Activated CD4-positive, CD25-positive, alpha-beta regulatory T cell treated with anti-CD3 and anti-CD28 coated beads, Interleukin-2, amount 50 U/mL, for 72 hours (primary cell): Measurements from ENCODE around the gene KCNA3.
"Not testable (repeated sequence)": the region's sequence is repeated elsewhere in the genome, so short reads cannot be mapped to it uniquely, and the experiment has no call there.

Source experiments
- DNase-seq: peaks from one replicate; pipeline ENCODE4 v3.0.0; 2021

KCNA3 gene

DNA sequence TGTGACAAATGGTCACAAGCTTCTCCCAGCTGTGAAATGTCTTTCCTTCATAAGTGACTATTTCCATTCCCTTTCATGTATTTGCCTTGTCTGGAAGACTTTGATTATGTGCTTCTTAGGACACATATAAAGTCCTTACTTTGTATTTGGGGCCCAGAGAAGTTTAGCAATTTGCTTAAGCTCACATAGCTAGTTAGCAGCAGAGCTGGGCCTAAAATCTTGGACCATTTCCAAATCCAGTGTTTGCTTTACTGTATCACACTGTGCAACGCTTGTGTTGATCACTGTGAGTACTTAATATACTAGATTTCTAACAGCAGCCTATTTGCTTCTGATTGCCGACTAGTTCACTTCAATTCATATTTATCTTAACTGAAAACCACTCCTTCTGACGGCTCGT, 2.2 kb upstream of the KCNA3 start:
- no peak for DNase-seq

DNA sequence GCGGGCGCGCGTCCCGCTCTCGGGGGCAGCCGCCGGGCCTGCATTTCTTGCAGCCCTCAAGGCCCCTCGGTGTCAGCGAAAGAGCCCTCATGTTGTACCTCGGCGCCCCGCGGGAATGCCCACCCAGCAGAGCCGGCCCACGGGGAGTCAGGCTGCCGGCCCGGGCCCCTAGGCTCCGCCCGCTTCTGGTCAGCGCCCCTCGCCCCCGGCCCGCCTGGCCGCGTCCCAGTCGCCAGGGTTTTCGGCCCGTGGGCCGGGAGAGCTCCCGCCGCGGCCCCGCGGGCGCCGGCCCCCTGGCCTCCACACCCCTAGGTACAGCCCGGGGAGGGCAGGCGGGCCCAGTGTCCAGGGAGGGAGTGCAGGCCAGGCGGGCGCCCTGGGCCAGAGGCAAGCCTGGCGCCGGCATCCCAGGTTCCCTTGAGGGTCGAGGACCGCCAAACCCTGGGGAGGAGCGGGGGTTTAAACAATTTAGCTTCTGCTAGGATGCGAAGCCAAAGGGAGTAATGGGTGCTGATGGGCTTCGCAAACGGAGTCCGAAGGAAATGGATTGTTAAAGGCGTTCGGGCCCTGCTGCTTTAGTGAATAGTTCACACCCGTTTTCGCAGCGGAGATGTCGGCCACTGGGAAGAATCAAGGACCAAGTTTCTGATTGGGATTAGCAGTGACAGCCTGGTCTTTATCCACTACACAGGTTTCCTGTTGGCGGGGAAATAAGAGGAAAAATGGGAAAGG, 486 bp upstream of the KCNA3 start:
- no peak for DNase-seq

DNA sequence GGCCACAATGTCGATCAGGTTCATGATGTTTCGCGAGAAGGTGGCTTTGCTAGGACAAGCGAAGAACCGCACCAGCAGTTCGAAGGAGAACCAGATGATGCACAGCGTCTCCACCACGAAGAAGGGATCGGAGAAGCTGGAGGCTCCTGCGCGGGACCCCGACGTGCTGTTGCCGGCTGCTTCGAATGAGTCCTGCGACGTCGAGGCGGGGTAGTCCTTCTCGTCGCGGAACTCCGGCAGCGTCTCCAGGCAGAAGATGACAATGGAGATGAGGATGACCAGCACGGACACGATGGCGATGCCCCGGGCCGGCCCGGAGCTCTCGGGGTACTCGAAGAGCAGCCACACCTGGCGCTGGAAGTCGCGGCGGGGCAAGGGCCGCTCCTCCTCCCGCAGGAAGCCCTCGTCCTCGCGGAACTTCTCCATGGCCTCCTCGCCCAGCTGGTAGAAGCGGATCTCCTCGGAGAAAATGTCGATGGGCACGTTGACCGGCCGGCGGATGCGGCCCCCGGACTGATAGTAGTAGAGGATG, 869 bp downstream of the KCNA3 start:
- no peak for DNase-seq

DNA sequence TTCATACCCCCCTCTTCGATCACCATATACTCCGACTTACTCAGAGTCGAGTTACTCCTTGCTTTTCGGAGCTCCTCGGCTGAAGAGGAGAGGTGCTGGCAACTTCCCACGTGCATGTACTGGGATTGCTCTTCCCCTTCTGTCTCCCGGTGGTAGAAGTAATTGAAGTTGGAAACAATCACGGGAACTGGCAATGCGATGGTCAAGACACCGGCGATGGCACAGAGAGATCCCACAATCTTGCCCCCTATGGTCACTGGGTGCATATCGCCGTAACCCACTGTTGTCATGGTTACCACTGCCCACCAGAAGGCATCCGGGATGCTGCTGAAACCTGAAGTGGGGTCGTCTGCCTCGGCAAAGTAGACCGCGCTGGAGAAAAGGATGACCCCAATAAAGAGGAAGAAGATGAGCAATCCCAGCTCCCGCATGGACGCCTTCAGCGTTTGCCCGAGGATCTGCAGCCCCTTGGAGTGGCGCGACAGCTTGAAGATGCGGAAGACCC, 1.5 kb downstream of the KCNA3 start:
- DNase-seq = peak; percentile 34

DNA sequence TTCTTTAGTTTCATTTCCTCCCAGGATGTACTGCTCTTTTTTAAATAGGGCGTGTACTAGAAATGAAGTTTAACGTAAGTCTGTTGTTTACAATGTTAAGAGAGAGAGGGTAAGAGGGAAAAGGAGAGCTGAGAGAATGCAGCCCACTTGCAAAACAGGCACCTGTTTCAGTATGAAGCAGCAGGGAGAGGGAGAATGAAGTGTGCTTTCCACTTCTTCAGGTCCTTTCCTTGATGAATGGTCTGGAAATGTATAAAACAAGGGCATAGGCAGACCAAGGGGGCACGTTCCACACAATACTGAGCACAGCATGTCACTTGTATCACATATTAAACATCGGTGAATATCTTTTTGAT, 2.0 kb downstream of the KCNA3 start:
- DNase-seq = peak; percentile 32

DNA sequence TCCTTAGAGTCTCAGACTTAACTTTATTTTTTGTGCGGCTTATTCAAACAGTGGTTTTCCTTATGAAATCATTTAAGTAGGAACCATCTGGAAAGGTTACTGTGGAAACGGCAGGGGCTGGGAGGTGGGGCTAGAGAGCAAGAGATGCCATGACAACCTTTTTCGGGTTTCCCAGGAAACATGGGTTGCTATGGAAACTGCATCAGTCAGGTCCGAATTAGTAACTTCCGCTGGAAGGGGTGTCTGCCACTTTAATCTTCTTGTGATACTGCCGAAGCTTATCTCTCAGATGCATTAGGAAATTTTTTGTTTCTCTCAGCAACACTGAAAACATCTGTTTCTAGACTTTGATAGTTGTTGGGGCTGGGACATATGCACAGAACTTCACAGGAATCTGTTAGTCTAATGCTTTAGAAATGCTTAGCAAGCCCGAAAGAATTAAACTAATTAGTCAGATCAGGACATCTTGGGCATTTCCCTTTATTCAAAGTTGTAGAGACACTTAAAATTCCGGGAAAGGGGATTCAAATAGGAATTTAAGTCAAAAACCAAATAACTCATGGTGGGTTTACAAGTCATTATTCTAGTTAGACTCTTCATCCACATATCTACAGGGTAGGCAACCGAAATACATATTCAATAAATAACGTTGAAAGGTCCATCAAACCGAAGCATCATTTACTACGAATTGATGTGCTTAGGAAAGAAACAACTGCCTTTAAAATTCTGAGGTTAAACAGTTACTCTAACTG, 2.6 kb downstream of the KCNA3 start:
- peak; percentile 44 for DNase-seq

DNA sequence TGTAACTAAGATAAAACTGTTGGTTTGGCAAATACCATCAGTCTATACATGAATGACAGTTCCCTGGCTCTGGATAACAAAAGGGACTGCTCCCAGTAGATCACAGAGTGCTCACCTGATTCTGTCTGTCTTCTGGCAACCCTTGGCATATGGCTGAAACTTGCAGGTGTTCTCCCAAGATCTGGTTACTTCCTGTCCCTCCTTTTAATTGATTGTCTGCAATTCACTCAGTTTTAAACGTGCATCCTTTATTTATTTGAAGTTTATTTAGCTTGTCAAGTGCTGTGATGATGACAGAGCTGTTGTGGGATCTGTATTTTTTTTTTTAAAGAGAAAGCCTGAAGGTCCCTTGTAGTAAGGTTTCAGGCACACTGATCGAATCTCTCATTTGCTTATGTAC, 3.4 kb downstream of the KCNA3 start:
- DNase-seq = no peak

DNA sequence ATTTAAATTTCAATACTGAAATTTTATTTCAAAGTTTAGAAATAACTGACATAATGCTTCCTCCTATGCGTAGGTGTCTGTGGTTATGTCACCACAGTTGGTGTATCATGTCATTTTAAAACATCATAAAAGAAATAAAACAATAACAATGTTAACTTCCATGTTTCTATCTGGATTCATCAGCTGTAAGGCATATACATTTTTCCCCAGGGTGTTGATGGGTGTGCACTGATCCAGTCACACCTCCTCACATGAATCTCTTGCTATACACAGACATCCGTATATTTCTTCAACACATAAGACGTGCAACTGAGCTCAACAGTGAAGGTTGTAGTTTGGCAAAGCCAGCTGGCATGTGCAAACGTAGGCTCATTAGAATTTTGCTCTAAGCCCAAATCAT, 6.2 kb downstream of the KCNA3 start:
- DNase-seq = no peak

DNA sequence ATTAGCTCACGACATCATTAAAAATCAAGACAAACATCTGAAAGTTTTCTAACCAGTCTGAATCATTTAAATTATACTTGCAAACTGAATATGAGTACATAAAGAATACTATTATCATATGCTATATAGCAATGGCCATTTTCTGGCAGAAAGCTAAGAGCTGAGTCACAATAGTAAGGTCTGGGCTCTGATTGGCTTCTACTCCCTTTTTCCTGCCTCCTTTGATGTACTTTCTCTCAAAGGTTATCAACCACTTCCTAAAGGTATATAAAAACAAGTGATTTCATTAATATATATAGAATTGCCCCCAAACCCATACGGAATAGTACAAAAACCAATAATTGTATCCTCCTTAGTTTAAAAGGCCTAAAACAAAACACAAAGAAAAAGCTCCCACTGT, 7.0 kb downstream of the KCNA3 start:
- no peak for DNase-seq

DNA sequence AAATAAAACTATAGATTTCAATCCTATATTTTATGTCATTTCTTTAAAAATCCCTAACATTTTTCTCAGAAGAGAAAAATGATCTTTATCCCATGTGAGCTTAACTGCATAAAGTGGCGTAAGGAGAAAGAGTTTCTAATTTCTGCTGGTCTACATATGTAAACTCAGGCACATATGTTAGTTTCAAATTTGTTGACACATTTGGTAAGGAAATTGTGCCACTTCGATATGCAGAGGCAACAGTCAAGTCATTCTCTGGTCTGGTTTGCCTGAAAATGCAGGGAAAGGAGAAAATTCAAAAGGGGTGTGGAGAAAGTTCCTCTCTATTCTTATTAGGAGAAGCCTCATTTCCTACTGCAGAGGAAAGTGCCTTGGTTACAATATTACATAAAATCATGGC, 11.5 kb downstream of the KCNA3 start:
- no peak for DNase-seq

DNA sequence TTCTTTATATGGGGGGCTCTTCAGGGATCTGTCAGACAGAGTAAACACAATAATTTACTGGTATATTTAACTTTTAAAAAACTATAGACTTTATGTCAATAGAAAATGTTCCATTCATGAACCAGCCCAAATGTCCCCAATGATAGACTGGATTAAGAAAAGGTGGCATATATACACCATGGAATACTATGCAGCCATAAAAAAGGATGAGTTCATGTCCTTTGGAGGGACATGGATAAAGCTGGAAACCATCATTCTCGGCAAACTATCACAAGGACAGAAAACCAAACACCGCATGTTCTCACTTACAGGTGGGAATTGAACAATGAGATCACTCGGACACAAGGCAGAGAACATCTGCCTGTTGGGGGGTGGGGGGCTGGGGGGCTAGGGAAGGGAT, 15.2 kb downstream of the KCNA3 start:
- DNase-seq = not testable (repeated sequence)

DNA sequence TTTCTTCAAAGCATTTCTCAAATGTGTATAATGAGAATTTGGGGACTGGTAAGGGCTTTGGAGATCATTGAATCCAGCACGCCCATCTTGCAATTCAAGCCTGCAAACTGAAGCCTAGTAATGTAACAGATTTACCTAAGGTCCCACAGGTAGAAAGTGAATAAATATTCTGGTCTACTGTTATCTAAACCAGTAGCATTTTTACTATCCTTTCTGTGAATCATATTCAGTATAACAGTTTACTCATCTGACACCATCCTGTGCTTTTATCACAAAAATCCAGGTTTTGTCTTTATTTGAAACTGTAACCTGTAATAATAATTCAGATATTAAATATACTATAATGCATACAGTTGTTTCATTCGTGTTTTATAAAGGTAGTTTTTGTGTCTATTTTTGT, 17.4 kb downstream of the KCNA3 start:
- no peak for DNase-seq

DNA sequence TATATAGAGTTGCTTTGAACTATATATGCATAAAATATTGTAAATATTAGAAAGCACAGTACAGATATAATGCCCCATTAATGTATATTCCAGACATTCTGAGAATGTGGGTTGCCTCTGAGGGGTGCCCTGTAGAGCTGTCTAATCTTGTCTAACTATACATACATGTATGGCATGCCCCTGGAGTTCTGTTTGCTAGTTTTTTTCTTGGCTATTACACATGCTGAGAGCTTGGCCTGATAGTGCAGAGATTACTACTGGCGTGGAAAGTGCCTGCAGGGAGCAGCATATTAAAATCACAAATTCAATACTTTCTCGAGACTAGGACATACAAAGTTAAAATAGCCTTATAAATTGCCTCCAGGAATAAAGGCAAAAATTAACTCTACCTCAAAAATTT, 24.1 kb downstream of the KCNA3 start:
- no peak for DNase-seq

DNA sequence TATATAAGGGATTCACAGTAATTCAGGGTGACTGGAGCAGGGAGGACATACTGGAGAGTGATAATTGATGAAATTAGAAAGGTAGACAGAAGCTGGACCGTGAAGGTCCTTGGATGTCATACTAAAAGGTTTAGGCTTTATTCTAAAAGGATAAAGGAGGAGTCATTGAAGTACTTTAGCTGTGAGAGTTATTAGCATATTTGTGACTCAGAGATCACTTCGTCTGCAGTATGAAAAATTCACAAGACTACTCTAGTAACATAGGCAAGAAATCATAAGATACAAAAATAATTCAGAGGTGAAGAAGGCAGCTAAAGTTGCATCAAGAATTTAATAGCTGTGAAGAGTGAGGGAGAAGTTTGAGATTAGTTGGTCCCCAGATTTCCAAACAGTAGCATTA, 26.3 kb downstream of the KCNA3 start:
- DNase-seq = no peak

DNA sequence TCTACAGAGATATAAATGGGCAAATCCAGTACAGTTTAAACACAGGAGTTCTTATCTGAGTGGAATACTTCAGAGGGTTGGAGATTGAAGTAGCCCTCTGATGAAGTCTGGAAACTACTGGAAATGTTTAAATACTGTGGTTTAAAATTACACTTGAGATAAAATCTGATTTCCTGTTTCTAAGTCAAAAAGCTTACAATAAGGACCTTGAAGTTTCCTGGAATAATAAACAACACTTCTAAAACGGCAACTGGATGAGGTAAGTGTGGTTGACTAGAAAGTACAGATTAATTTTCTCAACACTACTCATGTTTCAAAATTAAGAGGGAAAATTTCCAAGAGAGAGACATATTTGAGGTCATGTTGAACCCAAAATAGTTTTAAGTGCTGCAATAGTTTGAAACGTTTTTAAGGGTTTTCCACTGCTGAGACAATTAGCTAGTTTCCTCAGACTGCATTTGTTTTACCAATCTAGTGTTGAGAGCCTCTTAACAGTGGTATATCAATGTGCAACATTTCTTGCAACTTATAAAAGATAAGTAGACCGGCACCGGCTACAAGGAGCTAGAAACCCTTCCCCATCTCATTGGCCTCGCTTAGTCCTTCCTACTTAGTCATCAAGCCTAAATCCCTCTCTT, 27.4 kb downstream of the KCNA3 start:
- DNase-seq = no peak

DNA sequence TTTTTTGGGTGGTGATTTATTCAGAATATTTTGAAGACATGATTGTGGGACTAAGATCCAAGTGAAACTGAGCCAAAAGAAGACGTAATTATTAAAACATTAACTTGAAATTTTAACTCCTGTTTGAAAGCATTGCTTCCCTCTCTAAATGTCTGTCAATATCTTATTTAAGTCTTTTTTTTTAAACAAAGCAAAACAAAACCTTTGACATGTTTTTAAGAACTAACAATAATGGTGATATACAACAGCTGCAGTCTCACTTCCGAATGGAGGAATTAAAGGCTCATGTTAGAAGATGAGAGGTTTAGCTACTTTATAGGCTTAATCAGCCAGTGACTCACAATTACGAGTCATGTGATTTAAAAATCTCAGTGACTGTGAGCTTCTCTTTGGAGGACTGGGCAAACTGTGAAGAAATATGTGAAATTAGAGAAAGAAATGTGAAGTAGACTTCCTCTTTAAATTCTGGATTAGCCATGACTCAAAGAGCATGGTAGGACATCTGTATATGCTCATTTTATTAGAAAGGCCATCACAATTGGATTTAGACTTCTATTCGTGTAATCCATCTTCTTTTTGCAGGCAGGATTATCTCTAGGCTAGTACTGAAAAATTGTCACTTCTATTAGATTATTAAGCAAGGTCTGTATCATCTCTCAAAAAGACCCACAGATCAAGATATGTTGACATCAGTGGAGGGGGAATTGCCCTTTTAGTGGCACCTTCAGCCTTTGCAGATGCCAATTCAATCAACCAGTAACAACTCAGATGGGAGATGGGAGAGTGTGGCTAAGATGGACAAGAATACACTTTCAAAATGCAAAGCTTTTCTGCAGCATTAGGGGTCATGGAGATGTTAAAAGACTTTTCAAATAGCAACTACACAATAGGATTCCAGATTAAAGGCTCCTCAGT, 28.7 kb downstream of the KCNA3 start:
- no peak for DNase-seq

DNA sequence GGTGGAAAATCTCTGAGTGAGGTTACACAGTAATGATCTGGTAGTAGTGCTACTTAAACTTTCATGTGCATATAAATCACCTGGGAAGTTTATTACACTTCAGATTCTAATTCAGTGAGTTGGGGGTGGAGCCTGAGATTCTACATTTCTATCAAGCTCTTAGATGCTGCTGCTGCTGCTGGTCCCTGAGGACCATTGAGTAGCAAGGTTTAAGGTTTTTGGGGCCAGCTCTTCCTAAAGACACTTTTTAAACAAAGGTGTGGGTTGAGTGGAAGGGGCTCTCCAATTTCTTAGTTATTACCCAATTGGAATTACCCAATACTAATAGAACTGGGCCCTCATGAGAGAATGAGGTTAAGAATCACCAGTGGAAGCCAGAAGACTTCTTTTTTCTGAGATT, 29.5 kb downstream of the KCNA3 start:
- no peak for DNase-seq

DNA sequence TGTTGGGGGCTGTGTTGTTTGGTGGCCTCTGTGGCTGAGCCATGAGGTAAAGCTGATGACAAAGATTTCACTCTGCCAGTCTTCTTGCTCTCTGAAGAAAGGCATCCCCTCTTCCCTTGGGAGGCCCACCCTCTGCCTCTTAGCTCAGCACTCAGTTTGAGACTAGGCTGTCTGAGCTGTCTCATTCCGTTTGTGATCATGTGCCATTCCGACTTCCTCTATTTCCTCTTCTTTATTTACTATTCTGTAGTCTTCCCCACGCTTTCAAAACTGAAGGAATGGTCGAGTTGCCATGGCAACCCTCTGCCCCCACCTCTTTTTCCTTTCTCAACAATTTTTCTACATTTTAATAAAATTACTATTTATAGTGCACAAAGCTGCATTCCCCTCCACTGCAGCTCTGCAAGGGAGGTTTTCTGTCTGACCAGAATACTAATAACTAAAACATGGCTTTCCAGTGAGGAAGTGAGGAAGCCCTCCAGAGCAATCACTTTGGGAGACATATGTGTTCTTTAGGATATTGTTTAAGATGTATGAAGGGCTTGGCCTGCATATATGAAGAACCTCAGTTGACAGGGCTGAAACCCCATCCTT, 30.8 kb downstream of the KCNA3 start:
- DNase-seq = no peak

DNA sequence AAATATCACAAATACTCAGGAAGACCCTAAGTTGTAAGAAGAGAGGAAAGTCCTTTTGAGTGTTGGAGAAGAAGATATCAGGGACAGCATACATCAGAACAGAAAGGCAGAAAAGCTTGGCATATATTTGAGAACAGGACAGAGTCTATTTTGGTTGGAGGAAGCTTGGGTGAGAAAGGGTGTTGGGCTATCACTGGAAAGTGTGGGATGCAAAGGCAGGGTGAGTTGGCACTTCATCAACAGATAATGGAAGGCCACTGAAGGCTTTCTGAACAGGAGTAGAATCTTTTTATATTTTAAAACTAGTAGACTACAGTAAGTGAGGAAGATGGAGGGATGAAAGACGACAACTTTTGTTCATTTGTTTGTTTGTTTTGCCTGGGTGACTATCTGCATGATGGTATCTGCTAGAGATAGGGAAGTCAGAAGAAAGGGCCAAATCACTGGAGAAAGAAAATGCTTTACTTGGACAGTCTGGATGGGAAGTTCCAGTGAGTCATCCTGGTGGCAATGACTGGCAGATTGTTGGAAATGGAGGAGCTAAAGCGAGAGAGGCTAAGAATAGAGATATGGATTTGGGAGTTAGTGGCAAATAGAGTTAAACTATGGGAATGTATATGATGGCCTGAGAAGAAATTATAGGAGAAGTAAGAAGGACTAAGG, 34.9 kb downstream of the KCNA3 start:
- DNase-seq = no peak

DNA sequence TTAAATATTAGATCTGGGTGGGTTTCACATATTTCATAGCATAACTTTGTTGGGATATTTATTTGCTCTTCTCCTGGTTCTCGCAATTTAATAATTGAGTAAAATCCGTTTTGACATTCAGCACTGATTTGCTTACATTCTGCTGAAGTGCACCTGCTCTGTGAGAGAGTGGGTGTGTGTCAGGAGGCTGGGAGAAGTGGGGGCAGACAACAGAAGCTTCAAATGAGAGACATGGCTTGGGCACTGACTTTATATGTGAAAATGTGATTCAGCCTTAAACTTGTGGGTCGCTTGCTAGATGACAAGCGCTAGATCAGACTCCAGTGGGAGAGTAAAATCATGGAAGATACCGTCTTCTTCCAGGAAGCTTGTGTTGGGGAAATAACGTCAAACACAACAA, 36.2 kb downstream of the KCNA3 start:
- no peak for DNase-seq

DNA sequence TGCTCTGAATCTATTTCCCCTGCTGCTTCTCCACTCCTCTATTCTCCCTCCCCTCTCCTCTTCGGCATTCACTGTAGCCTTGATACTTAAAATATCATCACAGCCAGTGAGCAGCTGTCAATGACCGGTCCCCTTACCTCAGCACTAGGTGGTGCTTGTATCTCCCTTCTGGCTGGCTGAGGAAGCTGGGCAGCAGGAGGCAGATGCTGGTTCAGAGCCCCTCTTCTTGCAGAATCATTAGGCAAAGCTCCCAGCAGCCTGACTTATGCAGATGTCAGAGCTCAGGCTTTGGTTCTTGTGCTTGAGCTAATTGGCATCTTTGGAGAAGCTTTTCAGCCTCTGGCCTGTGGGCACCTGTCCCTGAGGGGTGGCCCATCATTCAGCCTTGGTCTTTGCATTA, 36.7 kb downstream of the KCNA3 start:
- DNase-seq = no peak

DNA sequence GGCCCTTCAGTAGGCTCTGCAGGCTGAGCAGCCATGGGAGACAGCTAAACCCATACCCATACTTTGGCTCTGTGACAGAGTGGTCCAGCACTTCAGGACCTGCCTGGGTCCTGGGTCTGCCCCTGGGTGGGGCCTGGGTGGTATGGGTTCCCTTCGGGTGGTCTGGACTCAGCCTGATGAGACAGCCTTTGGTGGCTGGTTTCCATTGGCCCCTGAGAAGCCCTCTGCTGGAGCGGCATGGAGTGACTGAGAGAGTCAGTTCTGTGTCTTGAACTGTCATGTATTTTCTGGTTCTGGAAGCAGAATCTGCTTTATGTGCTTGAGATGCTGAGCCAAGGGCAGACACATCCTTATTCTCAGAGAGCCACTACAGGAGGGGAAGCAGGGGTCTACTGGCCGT, 37.3 kb downstream of the KCNA3 start:
- DNase-seq = no peak
